Measurements from ENCODE around the gene UBR2. TPM values are rescaled to one million over a fixed set of nuclear protein-coding genes. Genes with fewer than 3 reads are reported as not detected.
"Not testable (repeated sequence)": the region's sequence is repeated elsewhere in the genome, so short reads cannot be mapped to it uniquely, and the experiment has no call there.

UBR2 gene
- total RNA-seq, 1 donor, result 19.4 TPM

DNA sequence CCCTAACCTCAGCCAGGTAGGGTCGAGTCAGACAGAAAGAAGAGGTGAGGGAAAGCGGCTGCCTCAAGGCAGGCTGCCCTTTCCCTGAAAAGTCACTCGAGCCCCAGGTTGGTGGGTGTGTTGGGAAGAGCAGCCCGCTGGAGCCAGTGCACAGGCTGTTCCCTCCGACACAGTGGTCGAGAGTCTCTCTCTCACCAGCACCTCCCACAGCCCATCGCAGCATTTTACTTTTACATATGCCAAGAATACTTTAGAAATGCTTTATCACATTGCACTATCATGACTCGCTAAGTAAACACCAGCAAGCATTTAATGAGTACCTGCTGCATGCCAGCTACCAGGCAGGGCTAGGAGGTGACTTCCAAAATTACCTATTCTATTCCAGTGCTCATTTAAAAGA is 156.9 kb downstream of the UBR2 start:
- no peak for DNase-seq (ENCODE audit: low read depth in 2 of 3, low spot score in 2 of 3)

DNA sequence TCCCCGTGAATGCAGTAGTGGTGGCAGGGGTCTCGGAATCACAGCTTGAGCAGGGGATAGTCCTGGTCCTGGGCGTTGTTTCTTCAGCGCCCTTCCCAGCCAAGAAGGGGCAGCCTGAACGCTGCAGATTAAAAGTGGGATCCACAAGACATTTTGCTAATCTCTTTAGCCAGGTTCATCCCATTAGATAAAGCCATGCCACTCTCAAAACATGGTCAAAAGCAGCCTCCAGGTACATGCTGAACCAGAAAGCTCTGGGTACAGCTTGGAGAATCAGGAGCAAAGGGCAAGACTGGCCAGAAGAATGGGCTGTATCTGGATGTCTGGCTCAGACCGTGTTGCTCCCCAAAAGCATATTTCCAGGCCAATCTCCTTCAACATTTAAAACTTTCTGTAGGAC is 158.7 kb downstream of the UBR2 start, which contains the start of gene PRPH2:
Gene PRPH2, minus strand, starts transcription at position 101 of the 400 bp plus-strand sequence. CDS start 263 bp downstream, outside the sequence.
- no peak for DNase-seq (ENCODE audit: low read depth in 2 of 3, low spot score in 2 of 3)

DNA sequence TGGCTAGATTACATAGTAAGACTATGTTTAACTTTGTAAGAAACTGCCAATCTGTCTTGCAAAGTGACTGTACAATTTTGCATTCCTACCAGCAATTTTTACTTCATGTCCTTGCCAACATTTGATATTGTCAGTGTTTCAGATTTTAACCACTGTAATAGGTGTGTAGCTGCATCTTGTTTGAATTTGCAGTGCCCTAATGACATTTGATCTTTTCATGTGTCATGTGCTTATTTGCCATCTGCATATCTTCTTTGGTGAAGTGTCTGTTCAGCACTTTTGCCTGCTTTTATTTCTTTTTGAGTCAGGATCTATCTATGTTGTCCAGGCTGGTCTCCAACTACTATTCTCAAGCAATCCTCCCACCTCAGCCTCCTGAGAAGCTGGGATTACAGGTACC is 161.0 kb downstream of the UBR2 start:
- no peak for DNase-seq (ENCODE audit: low read depth in 2 of 3, low spot score in 2 of 3)

DNA sequence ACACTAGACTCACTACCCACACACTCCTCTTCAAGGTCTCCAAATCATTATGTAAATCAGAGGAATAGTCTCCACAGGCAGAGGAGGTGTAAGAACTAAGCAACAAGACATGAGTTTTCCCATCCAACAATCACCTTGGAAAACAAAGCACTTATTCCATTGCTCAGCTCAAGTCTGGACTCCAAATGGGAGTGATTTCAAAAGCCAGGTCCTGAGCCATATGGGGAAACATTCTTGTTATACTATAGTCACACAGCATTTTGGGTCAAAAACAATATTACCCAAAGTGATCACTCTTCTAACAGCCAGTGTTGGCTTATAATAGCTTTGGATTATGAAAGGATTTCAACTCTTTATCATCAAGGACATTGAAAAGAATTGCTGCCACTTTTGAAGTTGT is 162.2 kb downstream of the UBR2 start:
- no peak for DNase-seq (ENCODE audit: low read depth in 2 of 3, low spot score in 2 of 3)

DNA sequence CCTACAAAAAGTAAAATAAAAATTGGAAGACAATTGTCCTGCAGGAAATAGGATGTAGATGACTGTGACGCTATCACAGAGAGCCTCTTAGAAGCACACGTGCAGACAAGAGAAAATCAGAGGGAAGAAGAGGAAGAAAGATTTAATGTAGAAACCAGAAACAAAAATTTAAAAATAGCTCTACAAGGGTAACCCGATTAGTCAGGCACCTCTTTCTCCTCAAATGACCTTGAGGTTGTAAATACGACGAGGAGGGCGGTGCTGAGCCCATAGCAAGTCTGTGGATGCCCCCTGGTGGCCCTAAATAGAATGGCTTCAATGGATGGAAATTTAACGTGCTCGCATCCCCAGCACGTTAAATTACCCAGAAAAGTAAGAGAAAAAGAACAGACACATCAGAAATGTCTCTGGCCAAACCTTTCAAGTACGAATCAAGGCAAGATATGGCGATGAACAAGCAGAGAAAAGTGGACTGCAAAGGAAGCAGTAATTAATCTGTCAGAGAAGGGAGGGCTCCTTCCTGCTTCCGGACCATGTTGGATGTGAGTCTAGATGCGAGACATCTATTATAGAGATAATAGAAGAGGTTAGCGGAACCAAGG is 162.8 kb downstream of the UBR2 start:
- DNase-seq (ENCODE audit: low read depth in 2 of 3, low spot score in 2 of 3), result peak; percentile 71 to 92 (median 92)

DNA sequence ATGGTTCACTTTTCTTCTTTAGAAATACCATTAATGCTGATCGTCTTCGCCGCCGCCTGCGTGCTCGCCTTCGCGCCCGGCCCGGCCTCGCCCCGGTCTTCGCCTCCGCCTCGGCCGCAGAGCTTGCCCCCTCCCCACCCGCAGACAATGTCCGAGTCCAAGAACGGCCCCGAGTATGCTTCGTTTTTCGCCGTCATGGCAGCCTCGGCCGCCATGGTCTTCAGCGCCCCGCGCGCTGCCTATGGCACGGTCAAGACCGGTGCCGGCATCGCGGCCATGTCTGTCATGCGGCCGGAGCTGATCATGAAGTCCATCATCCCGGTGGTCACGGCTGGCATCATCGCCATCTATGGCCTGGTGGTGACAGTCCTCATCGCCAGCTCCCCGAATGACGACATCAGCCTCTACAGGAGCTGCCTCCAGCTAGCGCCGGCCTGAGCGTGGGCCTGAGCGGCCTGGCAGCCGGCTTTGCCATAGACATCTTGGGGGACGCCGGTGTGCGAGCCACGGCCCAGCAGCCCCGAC is 163.3 kb downstream of the UBR2 start:
- peak in 2 of 3 donors; percentile 8 for DNase-seq (ENCODE audit: low read depth in 2 of 3, low spot score in 2 of 3)

DNA sequence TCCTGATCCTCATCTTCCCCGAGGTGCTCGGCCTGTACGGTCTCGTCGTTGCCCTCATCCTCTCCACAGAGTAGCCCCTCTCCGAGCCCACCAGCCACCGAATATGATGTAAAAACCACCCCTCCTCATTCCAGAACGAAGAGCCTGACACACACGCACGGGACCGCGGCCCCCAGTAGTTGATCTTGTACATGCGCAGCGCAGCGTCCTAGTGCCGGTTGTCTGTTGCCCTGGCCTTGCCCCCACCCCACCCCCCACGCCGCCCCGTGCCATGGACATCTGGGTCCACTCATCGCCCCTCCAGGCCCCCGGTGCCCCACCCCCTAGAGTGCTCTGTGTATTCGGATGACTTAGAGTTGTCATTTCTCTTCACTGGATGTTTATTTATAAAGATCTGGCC is 163.8 kb downstream of the UBR2 start:
- DNase-seq (ENCODE audit: low read depth in 2 of 3, low spot score in 2 of 3), result no peak

DNA sequence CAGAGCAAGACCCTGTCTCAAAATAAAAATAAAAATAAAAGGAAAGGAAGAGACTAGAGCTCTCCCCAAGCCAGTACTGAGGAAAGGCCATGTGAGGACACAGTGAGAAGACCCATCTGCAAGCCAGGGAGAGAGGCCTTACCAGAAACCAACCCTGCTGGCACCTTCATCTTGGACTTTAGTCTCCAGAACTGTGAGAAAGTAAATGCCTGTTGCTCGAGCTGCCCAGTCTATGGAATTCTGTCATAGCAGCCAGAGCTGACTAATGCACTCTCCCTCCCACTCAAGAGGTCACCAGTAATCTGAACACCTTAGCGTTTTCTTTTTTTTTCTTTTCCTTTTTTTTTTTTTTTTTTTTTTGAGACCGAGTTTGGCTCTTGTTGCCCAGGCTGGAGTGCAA is 165.9 kb downstream of the UBR2 start:
- DNase-seq (ENCODE audit: low read depth in 2 of 3, low spot score in 2 of 3), result no peak

DNA sequence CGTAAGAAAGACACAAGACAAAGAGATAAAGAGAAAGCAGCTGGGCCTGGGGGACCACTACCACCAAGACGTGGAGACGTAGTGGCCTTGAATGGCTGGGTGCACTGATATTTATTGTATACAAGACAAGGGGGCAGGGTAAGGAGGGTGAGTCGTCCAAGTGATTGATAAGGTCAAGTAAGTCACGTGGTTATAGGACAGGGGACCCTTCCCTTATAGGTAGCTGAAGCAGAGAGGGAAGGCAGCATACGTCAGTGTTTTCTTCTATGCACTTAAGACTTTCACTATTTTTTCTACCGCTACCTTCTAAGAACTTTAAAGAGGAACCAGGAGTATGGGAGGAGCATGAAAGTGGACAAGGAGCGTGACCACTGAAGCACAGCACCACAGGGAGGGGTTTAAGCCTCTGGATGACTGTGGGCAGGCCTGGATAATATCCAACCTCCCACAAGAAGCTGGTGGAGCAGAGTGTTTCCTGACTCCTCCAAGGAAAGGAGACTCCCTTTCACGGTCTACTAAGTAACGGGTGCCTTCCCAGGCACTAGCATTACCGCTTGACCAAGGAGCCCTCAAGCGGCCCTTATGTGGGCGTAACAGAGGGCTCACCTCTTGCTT is 170.1 kb downstream of the UBR2 start:
- not testable (repeated sequence) for DNase-seq (ENCODE audit: low read depth in 2 of 3, low spot score in 2 of 3)

DNA sequence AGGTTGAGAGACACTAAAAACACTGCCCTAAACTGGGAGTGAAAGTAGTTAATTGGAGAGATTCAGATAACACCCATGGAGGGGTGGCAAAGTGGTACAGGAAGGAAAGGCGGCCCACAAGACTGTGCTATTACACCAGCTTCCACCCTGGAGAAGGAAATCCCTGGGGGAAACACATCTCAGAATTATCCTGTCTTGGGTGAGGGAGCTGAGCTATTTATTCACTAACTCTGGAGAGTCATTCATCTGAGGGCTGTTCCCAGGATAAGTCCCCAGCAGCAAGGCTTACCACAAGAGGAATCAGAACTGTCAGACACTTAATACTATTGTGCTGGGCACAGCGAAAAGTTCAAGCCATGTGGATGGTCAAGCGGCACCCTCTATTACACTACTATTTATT is 172.1 kb downstream of the UBR2 start:
- DNase-seq (ENCODE audit: low read depth in 2 of 3, low spot score in 2 of 3), result no peak

DNA sequence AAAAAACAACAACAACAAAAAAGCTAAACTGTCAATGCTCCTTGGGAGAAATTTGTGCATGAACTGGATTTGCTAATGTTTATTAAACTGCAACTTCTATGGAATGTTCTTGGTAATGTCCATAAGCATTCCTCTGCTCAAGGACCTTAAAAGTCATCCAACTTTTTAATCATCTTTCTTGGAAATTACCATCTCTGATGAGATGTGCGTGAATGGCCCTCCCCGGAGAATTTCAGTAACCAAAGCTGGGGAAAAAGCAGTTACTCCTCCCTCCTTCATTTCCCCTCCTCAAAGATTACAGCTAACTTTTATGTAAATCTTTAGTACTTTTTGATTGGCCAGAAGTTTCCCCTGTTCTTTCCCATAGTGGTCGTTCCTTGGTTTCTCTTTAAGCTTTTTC is 176.9 kb downstream of the UBR2 start:
- no peak for DNase-seq (ENCODE audit: low read depth in 2 of 3, low spot score in 2 of 3)

DNA sequence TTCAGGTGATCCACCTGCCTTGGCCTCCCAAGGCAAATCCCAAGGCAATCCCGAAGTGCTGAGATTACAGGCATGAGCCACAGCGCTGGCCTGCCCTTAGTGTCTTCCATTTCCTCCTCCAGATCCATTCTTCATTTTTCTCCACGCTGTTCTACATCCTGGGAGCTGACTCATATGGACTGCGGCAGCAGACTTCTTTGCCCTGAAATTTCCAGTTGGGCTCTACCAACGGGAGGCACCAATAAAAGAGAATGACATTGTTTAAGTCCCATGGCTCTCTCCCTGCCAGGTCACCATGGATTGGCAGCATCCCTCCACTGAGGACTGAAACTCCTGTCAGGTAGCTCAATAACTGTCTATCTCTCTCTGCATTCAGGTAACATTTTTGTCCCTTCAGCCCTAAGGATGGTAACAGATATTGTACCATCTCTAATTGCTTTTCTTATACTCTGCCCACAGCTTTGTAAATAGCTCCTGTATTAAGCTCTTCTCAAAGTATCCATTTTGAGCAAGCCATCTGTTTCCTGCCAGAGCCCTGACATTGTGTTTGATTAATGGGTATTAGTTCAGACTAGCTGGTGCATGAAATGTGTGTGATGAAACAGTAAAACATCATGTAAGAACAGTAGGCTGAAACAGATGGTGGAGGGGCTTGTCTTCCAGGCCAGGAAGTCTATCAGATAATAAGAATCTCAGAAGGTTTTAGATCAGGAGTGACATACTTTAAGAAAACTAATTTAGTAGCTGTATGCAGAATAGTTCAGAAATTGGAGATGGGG is 178.5 kb downstream of the UBR2 start:
- peak in 2 of 3 donors; percentile 74 to 90 for DNase-seq (ENCODE audit: low read depth in 2 of 3, low spot score in 2 of 3)

Small RNA genes within 50 kb of the gene (small RNA-seq; reads per million reads assigned to genes)
- gene RNU6-890P, result not detected

Other genes starting within 250 kb of the UBR2 start
- 10.8 TPM for gene TRERF1, start 112.1 kb upstream of the UBR2 start, total RNA-seq
- gene PRPH2, start 158.6 kb downstream of the UBR2 start, total RNA-seq, result 0.27 TPM
- gene TBCC, start 182.1 kb downstream of the UBR2 start, total RNA-seq, result 57.4 TPM
- gene BICRAL, start 218.0 kb downstream of the UBR2 start, total RNA-seq, result 18.0 TPM